T-helper 1 cell treated with Interleukin-12 subunit alpha and Interleukin-12 subunit beta and Interleukin-4 antibody, amounts not matched to agents 30 μg/mL and 1 μg/mL, for 36 hours (primary cell): Measurements from ENCODE around the gene MCUB.
A peak's percentile ranks its signal among the peaks of the same experiment; 100 is the strongest.
"Not testable (repeated sequence)": the region's sequence is repeated elsewhere in the genome, so short reads cannot be mapped to it uniquely, and the experiment has no call there.

ENCODE experiments used
- H3K27ac Mint-ChIP-seq: one replicate; pipeline ENCODE4 v1.8.0; 2021; ENCODE audit warnings: mild to moderate bottlenecking, mixed read lengths
- H3K27me3 Mint-ChIP-seq: one replicate; pipeline ENCODE4 v1.8.0; 2021; ENCODE audit warnings: low read depth, mixed read lengths
- H3K36me3 Mint-ChIP-seq: one replicate; pipeline ENCODE4 v1.8.0; 2021; ENCODE audit warnings: low read depth, mixed read lengths
- H3K4me1 Mint-ChIP-seq: one replicate; pipeline ENCODE4 v1.8.0; 2021; ENCODE audit warnings: low read depth, mixed read lengths
- H3K4me3 Mint-ChIP-seq: one replicate; pipeline ENCODE4 v1.8.0; 2021; ENCODE audit warnings: mild to moderate bottlenecking, moderate library complexity, mixed read lengths
- H3K9me3 Mint-ChIP-seq: one replicate; pipeline ENCODE4 v1.8.0; 2021; ENCODE audit warnings: mixed read lengths

MCUB gene

DNA sequence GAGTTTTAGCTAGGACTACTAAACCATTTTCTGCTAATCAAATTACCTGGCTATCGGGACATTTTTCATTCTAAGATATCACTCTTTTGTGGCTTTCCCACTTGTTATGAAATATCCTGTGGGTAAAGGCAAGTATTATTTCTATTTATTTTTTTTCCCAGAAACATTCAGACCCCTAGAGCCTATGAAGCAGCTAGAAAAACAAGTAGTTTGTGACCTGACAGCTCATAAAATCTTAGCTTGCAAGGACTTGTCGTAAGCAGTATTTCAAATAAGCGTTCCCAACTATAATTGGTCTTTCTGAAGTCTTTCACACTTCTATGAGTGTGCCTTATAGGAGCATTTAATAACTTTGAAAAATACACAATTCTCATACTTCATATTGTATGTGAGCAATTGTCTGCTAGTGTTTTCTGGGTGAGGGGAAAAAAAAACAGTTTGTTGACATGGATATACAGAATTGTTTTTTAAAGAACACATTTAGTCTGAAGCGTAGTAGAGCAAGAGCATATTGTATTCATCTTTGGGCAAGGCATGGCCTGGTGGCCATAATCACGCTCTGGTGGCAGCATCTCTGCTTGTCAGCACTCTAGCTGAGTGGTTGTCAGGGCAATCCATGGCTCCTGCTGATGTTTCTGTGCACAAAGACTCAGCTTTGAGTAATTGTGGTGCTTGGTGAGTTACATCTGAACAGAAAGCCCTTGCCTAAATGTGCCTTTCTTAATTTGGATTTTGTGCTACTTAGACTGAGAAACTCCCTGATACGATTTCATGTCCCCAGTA, 2.6 kb downstream of the MCUB start:
- peak overlapping the region; percentile 8 for H3K27ac Mint-ChIP-seq
- no peaks in the 10 kb centered on the region for H3K27me3 Mint-ChIP-seq
- H3K4me3 Mint-ChIP-seq, result peak overlapping the region; percentile 92
- H3K9me3 Mint-ChIP-seq, result peaks cover 4% of the 10 kb centered on the region
- H3K4me1 Mint-ChIP-seq, result peaks cover 34% of the 10 kb centered on the region
- H3K36me3 Mint-ChIP-seq, result peaks cover 28% of the 10 kb centered on the region

DNA sequence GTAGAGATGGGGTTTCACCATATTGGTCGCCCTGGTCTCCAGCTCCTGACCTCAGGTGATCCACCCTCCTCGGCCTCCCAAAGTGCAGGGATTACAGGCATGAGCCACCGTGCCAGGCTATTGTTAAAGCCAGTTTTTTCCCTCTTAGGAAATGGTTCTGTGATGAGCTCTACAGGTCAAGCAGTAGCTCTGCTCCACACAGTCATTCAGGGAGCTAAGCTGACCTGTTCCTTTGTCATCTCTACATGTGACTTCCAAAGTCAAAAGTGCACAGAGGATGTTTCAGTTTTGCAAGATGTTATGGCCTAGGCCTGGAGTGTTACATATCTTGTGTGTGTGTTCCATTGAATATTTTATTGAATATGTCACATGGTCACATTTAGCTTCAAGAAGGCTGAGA, 11.4 kb downstream of the MCUB start:
- Mint-ChIP-seq H3K9me3 (no peaks in the 10 kb centered on the region), H3K27ac (no peak overlapping the region), H3K27me3 (no peaks in the 10 kb centered on the region), H3K4me3 (no peak overlapping the region), H3K36me3 (peaks cover 23% of the 10 kb centered on the region), H3K4me1 (peaks cover 38% of the 10 kb centered on the region)

DNA sequence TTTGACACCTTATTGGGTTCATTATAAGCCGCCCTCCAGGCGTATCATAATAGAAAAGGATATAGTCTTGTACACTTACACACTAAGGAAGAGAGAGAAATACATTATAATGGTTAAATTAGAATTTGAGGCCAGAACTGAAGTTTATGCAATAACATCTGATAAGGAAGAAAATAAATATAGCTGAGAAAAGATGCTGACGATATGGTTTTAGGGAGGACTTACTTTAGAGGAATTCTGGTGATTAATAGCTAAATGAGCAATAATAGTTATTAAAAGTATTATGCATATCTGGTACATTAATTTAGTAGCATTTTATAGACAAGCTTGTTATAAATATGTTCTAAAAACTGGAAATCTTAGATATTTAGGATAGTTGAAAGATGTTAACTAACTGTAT, 12.1 kb downstream of the MCUB start:
- Mint-ChIP-seq H3K4me1 (peaks cover 40% of the 10 kb centered on the region), H3K36me3 (peaks cover 23% of the 10 kb centered on the region), H3K9me3 (no peaks in the 10 kb centered on the region), H3K4me3 (no peak overlapping the region), H3K27me3 (no peaks in the 10 kb centered on the region), H3K27ac (no peak overlapping the region)

DNA sequence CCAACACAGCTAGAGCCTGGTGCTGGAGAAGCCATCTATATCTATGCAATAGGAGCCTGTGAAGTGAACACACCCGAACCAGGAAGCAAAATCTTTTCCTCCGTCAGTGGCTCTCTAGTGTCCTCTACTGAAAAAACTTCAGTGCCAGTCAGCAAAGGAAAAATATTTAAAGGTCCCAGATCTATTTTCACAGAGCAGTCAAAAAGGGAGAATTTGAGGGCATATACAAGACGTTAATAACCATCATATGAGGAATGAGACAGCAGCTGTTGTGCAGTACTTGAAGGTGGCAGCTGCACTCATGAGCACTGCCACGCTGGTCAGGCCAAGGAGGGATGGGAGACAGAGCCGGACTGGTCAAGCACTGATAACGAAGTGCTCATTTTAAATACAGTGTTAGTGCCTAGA, 14.4 kb downstream of the MCUB start:
- peaks cover 28% of the 10 kb centered on the region for H3K36me3 Mint-ChIP-seq
- H3K27ac Mint-ChIP-seq, result peak overlapping the region; percentile 2
- H3K9me3 Mint-ChIP-seq, result peaks cover 2% of the 10 kb centered on the region
- no peaks in the 10 kb centered on the region for H3K27me3 Mint-ChIP-seq
- H3K4me1 Mint-ChIP-seq, result peaks cover 42% of the 10 kb centered on the region
- H3K4me3 Mint-ChIP-seq, result peak overlapping the region; percentile 19

DNA sequence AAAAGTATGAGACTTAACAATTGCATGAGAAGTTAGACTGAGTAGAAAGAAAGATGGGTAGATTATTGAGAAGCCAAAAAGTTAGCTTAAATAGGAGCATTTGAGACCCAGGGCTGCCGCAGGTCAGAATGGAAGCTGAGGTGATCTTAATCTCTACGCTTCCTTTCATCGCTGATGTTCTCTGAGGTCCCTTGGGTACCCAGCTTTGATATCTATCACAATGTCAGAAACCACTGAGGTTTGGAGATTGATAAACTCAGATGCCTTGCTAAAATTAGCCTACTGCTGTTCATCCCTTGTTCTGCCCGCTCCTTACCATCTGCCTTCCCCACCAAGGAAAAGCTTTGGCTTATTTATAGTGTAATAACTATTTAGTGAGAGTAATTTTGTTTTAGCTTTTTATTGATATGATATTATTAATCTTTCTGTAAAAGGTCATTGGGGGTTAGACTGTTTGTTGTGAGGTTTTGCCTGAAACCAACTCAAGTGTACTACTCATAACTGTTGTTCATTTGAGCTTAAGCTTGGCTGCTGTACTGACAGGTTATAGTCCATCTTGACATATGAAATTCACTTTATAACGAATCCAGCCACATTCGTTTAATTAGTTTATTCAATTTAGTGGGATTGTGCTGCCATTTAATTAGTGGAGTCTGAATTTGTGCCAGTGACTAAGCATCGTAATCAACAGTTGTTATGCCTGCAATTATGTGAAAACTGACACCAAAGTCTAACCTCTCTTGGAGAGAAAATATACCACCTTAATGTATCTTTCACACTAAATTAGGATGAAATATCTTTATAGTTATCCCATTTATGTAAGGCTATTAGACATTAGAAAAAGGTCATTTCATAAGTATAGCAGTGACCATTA, 15.1 kb downstream of the MCUB start:
- peaks cover 39% of the 10 kb centered on the region for H3K4me1 Mint-ChIP-seq
- peaks cover 4% of the 10 kb centered on the region for H3K9me3 Mint-ChIP-seq
- H3K27ac Mint-ChIP-seq, result no peak overlapping the region
- H3K27me3 Mint-ChIP-seq, result no peaks in the 10 kb centered on the region
- H3K36me3 Mint-ChIP-seq, result peaks cover 31% of the 10 kb centered on the region
- H3K4me3 Mint-ChIP-seq, result peak overlapping the region; percentile 19

DNA sequence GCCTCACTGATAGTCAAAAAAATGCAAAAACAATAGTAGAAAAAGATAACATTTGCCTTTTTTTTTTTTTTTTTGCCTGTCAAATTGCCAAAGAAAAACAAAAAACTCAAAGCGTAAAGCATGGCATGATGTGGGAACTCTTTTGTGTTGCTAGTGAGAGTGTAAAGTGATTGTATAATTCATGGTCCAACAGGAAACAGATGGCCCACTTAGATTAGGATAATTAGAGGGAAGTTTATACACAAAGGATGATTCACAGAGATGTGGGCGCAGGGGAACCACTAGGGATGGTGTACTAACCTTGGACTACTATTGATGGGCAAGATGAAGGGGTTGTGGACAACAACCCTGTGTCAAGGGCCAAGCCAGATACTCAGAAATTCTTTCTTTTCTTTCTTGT, 16.4 kb downstream of the MCUB start:
- no peak overlapping the region for H3K4me3 Mint-ChIP-seq
- no peak overlapping the region for H3K27ac Mint-ChIP-seq
- H3K9me3 Mint-ChIP-seq, result peaks cover 12% of the 10 kb centered on the region
- H3K36me3 Mint-ChIP-seq, result peaks cover 36% of the 10 kb centered on the region
- H3K27me3 Mint-ChIP-seq, result no peaks in the 10 kb centered on the region
- H3K4me1 Mint-ChIP-seq, result peaks cover 36% of the 10 kb centered on the region

DNA sequence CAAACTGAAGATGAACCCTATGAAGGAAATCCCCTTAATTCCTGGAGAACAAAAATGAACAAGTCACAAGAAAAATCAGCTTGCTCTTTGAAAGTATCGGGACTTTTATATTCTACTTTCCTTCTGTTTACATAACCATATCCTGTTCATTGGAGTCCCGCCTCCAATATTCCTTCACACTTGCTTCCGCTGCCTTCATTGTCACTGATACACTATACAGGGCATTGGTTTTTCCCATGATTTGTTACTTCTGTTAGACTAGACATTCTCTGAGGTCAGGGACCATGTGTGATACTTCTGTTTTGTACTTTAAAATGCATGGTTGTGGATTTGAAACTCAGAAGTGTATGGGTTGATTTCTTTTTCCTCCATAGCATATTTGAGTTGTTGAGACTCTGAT, 18.8 kb downstream of the MCUB start:
- Mint-ChIP-seq H3K36me3 (peaks cover 45% of the 10 kb centered on the region), H3K27ac (no peak overlapping the region), H3K4me1 (peaks cover 37% of the 10 kb centered on the region), H3K27me3 (no peaks in the 10 kb centered on the region), H3K4me3 (no peak overlapping the region), H3K9me3 (peaks cover 18% of the 10 kb centered on the region)

DNA sequence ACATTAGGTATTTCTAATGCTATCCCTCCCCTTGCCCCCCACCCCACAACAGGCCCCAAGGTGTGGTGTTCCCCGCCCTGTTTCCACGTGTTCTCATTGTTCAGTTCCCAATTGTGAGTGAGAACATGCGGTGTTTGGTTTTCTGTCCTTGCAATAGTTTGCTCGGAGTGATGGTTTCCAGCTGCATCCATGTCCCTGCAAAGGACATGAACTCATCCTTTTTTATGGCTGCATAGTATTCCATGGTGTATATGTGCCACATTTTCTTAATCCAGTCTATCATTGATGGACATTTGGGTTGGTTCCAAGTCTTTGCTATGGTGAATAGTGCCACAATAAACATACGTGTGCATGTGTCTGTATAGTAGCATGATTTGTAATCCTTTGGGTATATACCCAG, 20.0 kb downstream of the MCUB start:
- not testable (repeated sequence) for H3K27me3 Mint-ChIP-seq, H3K27ac Mint-ChIP-seq, H3K4me3 Mint-ChIP-seq
- H3K9me3 Mint-ChIP-seq, result peaks cover 18% of the 10 kb centered on the region
- H3K36me3 Mint-ChIP-seq, result peaks cover 45% of the 10 kb centered on the region
- peaks cover 36% of the 10 kb centered on the region for H3K4me1 Mint-ChIP-seq

DNA sequence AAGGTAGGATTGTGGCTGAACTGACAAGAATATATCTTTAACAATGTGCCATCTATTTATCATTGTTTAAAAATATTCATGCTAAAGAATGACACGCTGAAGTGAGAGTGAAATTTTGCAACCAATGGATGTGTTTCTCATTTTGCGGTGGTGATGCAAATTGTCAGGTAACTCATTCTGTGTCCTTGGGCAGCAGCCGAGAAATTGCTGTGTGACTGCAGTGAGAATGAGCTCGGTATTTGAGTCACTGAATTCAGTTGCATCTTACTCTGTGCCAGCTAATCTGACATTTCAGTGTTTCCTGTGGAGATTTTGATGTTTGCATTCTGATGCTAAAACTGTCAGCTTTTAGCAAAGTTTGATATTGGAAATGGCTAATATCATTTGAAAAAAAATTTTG, 28.1 kb downstream of the MCUB start:
- Mint-ChIP-seq H3K4me3 (peak overlapping the region; percentile 25), H3K27me3 (no peaks in the 10 kb centered on the region), H3K36me3 (peaks cover 15% of the 10 kb centered on the region), H3K4me1 (peaks cover 51% of the 10 kb centered on the region), H3K9me3 (peaks cover 4% of the 10 kb centered on the region), H3K27ac (peak overlapping the region; percentile 5)

DNA sequence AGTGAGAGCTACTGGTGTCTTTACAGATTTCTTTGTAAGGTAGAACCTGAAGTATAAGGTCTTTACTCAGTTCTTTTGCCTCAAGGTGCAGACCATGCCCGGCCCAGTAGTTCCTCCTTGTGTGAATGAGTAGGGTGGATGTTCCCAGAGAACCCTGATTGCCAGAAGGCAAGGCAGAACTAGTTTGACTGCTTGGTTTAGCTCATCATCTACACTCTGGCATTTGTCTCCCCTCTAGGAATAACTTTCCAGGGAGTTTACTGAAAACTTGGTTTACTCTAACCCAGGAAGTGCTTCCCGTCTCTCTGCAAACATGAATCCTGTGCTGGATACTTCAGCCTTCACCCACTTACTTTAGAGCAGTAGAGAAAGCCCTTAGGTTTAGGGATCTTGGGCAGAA, 29.1 kb downstream of the MCUB start:
- Mint-ChIP-seq H3K4me3 (no peak overlapping the region), H3K4me1 (peaks cover 45% of the 10 kb centered on the region), H3K36me3 (peaks cover 9% of the 10 kb centered on the region), H3K27me3 (no peaks in the 10 kb centered on the region), H3K9me3 (no peaks in the 10 kb centered on the region), H3K27ac (no peak overlapping the region)

DNA sequence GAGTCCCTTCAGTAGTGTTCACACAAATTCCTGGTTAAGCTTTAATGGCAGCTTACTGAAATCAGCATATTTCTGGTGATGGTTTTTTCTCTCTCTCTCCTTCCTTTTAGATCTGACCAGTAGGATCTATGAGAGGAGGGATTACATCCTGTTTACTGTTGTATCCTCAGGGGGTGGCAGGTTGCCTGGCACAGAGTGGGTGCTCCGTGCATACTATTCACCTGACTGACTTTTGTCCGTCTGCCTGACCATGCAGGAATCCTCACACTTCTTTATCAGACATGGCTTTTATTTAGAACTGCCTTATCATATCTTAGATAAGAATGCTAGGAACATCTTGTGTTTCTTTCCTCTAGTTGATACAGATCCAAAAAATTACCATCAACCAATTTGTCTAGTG, 29.6 kb downstream of the MCUB start:
- H3K4me3 Mint-ChIP-seq, result no peak overlapping the region
- H3K36me3 Mint-ChIP-seq, result peaks cover 5% of the 10 kb centered on the region
- no peaks in the 10 kb centered on the region for H3K9me3 Mint-ChIP-seq
- peaks cover 40% of the 10 kb centered on the region for H3K4me1 Mint-ChIP-seq
- H3K27me3 Mint-ChIP-seq, result no peaks in the 10 kb centered on the region
- H3K27ac Mint-ChIP-seq, result no peak overlapping the region

DNA sequence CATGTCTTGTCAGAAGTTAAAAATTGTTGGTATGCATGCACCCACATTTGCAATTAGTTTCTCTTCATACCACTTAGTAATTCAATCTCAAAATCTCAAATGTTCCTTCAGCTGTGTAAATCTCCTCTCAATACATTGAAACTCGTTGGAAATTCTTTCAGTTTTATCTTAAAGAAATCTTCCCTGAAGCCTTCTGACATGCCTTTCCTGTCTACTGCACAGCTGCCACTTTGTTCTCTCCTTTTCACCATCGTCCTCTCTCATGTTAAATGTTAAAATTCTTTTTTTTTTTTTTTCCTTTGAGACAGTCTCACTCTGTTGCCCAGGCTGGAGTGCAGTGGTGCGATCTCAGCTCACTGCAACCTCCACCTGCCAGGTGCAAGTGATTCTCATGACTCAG, 30.9 kb downstream of the MCUB start:
- no peaks in the 10 kb centered on the region for H3K9me3 Mint-ChIP-seq
- H3K36me3 Mint-ChIP-seq, result peaks cover 5% of the 10 kb centered on the region
- H3K27ac Mint-ChIP-seq, result no peak overlapping the region
- no peaks in the 10 kb centered on the region for H3K27me3 Mint-ChIP-seq
- peaks cover 30% of the 10 kb centered on the region for H3K4me1 Mint-ChIP-seq
- H3K4me3 Mint-ChIP-seq, result no peak overlapping the region

DNA sequence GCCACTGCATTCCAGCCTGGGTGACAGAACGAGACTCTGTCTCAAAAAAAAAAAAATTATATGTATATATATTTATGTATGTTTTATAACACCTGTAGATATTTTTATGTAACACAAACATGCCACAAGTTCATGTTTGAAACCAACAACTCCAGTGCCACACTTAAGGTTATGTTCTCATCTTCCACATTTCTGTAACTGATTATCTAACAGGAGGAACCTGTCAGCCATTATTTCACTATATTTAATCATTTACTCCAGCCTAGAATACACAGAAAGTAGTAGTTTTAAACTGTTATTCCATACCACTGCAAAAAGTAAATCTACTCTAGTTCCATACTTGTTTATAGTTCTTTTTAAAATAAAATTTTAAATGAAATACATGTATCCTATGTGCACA, 32.3 kb downstream of the MCUB start:
- no peak overlapping the region for H3K27ac Mint-ChIP-seq
- H3K36me3 Mint-ChIP-seq, result peaks cover 5% of the 10 kb centered on the region
- H3K4me1 Mint-ChIP-seq, result peaks cover 28% of the 10 kb centered on the region
- H3K9me3 Mint-ChIP-seq, result no peaks in the 10 kb centered on the region
- H3K4me3 Mint-ChIP-seq, result no peak overlapping the region
- no peaks in the 10 kb centered on the region for H3K27me3 Mint-ChIP-seq

DNA sequence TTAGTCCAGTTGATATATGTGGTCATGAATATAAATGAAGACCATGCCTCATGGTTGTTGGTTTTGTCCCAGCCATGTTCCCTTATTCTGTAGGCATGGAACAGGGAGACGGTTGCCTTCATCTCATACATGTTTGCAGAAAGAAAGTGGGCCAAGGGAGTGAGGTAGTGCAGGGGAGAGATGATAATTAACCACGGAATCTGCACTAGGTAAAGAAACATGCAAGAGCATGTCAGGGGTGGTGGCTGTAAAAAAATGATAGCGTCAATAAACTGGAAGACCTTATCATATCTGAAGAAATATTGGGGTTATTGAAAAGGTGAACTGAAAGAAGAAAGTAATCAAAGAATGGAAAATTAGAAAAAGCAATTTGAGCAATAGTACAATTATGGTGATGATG, 35.1 kb downstream of the MCUB start:
- H3K27ac Mint-ChIP-seq, H3K4me3 Mint-ChIP-seq, H3K27me3 Mint-ChIP-seq, H3K9me3 Mint-ChIP-seq: not testable (repeated sequence)
- Mint-ChIP-seq H3K36me3 (peaks cover 12% of the 10 kb centered on the region), H3K4me1 (peaks cover 11% of the 10 kb centered on the region)
